HG02678 (cell line): ENCODE data around the gene ZNRF2.
"Not testable (repeated sequence)": the region's sequence is repeated elsewhere in the genome, so short reads cannot be mapped to it uniquely, and the experiment has no call there.

Experiments
- ATAC-seq: cut with Tn5 transposase; IDR thresholded peaks from one replicate; pipeline ENCODE4 v1.9.1; 2021; ENCODE audit warnings: mild to moderate bottlenecking, moderate library complexity; ENCODE audit not compliant: unreplicated experiment

Gene ZNRF2

DNA sequence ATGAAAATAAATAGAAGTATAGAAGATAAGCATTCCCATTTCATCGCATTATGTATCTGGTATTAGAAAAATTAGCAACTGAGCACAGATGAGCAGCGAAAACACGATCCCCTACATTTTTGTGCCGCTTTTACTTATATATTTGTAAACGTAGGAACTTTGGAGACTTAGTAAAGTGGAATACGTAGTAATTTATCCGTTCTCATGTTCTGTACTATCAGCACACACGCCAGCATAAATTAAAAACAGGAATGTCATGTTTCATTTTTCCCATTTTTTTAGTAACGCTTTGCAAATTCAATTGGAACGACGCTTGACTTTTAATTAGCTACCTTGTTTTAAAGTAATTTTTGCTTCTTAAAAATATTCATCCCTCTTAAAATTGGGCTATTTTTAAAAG, 2.4 kb downstream of the ZNRF2 start:
- ATAC-seq = no peak

DNA sequence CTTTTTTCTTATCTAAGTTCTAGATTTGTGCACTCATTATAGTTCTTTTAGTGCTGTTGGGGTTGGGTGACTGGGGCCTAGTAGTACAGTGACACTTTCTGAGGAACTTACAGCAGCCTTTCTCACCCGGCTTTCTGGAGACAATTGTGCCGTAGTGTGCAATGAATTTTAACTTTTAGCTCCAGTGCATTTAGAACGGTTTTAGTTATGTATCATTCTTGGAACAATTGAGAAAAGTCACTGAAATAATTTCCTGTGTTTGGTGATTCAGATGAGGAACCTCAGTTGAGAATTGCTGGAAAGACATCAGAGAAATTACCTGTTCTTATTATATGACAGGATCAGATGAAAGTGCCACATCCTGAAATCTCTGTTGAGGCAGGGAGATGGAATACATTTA, 3.2 kb downstream of the ZNRF2 start:
- ATAC-seq = not testable (repeated sequence)

DNA sequence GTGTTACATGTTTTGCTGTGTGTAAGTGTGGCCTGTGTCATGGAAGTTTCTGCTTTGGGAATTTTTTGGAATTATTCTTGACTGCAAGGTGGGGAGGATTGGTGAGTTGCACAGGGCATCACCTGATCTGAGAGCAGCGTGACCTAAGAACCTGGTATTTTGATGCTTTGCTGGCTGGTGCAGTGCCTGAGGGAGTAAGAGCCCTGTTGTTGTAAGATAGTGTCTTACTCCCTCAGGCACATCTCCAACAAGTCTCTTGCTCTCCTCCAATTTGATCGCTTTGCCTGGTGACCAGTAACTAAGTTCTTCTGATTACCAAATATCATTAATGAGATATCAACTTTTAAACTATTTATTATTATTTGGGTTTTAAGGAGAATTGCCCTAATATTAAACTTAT, 5.2 kb downstream of the ZNRF2 start:
- ATAC-seq = not testable (repeated sequence)

DNA sequence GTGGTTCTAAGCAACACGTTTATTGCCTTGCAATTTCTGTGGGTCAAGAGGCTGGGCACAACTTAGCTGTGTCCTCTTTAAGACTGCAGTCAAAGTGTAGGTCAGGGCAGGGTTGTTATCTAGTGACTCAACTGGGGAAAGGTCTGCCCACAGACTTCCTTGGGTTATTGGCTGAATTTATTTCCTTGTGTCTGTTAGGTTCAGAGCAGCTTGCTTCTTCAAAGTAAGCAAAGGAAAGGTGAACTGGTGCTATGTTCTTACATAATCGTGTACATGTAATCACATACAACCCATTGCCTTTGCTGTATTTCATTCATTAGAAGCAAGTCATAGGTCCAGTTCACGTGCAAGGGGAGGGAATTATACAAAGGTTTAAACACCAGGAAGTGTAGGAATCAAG, 5.9 kb downstream of the ZNRF2 start:
- not testable (repeated sequence) for ATAC-seq

DNA sequence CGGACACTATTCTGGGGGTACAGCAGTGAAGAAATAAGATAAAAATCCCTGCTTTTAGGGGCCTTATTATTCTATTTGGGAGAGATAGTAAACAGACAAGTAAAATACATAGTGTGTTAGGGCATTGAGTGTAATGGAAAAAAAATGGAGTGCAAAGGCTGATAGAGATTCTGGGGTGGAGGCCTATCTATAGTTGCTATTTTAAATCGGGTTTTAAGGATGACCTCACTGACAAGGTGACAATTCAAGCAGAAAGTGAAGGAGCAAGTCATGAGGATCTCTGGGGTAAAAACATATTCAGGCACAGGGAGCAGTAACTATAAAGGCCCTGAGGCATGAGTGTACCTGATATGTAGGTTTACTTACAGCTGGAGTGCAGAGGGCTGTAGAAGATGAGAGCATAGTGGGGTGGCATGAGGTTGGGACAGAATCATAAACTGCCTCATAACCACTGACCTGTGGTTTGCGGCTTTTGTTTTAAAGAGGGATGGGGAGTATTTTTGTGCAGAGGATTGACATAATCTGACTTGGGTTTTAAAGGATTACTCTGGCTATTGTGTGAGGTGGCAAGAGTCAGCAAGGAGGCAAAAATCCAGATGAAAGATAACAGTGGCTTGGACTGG, 8.1 kb downstream of the ZNRF2 start:
- not testable (repeated sequence) for ATAC-seq

DNA sequence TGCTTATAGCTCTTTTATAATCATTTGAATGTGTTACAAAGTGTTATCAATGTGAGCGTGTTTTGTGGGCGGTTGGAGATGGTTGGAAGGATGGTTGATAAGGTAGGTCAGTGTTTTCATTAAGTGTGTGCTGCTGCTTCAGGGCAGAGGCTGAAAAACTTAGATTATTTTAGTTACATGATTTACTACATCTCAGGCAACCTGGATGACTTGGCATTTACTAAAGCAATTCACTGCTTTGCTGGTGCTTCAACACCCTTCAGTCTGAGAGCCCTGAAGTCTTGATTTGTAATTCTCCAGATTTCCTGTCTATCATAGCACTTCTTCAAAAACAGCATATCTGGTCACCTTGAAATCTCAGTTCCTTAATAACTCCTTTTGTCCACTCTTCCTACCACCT, 11.9 kb downstream of the ZNRF2 start:
- not testable (repeated sequence) for ATAC-seq

DNA sequence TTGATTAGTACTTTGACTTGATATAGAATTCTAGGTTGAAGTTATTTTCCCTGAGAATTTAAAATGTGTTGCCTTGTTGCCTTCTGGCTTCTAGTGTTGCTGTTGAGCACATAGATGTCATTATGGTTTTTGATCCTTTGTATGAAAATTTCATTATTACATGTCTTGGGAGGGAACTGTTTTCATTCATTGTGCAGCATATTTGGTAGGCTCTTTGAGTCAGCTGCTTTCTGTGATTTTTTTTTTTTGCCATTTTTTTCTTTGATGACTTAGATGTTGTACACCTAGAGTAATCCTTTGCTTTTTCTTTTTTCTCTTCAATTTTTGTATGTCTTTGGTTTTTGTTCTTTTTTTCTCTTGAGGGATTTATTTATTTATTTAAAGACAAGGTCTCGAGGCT, 13.1 kb downstream of the ZNRF2 start:
- not testable (repeated sequence) for ATAC-seq

DNA sequence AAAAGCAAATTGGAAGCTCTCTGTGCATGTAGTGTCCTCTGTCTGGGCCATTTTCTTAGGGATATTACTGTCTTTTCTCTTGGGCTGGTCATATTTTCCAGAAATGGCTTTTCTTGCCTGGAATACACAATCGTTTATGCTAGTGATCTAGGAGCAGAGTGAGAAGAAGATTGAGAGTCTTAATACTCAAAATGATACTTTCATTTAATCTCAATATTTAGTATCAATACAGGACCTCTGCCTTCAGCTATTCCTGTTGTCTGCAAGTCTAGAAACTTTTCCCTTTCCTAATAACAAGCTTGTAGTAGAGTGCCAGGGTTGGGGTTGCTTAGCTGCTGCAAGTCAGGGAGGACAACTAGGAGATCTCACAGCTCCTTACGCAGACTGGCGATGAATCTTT, 14.0 kb downstream of the ZNRF2 start:
- ATAC-seq = not testable (repeated sequence)

DNA sequence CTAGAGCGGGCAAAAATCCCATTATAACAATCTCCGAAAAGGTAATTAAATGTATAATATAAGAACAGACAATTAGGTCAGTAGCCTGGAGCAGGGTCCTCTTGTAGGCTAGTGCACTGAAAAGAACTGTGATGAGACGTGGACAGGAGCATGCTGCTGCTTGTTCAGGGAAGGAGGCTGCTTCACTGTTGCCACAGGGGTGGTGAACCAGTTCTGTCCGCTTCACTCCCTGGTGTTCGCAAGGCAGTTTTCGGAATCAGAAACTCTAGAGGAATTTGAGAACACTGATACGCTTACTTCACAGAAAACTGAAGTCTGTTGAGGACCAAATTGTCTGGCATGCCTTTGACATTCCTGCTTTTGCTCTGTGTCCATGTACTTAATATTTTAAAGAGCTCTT, 17.4 kb downstream of the ZNRF2 start:
- no peak for ATAC-seq

DNA sequence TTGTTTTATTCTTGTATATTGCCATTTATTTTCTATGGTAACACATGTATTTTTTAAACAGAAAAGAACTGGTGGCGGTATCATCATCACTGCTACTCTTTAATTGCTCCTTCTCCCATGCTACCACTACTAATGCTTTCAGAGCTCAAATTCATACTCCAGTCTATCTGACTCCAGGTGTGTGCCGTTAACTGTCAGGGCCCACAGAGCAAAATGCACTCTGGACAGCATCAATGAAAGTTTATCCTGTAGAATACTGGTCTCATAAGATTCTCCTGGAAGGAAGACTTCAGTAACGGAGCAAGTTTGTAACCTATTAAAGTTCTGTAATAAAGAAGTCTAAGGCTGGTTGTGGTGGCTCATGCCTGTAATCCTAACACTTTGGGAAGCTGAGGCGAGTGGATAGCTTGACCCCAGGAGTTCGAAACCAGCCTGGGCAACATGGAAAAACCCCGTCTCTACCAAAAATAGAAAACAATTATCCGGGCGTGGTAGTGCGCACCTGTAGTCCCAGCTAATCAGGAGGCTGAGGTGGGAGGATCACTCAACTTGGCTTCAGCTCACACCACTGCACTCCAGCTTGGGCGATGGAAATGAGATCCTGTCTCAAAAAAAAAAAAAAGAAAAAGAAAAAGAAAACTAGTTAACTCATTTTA, 18.4 kb downstream of the ZNRF2 start:
- peak; percentile 20 for ATAC-seq

DNA sequence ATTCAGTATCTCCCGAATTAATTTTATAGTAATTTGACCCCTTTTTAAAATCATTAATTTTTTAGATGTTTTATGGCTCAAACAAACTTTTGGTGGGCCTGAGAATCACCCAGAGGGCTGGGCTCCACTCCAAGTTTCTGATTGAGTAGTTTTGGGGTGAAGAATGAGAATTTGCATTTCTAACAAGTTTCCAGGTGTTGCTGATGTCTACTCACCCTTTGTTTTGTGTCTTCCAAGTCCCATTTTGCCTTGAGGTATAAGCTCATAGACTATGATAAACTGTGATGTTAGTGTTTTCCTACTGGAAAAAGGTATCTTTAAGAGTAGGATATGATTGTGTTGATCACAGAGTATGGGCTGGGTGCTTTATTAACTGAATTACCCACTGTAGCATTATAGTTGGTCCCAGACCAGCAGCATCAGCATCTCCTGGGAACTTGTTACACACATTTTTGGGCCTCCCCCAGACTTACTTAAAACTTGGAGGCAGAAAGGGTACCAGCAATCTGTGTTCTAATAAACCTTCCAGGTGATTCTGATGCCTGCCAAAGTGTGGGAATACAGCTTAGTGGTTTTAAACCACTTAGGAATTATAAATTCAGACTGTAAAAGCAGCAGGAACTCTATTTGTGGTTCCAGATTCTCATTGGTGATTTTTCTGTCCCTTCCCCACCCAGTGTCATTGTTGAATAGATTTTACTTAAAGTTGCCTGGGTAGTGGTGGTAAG, 19.1 kb downstream of the ZNRF2 start:
- ATAC-seq = peak; percentile 80

DNA sequence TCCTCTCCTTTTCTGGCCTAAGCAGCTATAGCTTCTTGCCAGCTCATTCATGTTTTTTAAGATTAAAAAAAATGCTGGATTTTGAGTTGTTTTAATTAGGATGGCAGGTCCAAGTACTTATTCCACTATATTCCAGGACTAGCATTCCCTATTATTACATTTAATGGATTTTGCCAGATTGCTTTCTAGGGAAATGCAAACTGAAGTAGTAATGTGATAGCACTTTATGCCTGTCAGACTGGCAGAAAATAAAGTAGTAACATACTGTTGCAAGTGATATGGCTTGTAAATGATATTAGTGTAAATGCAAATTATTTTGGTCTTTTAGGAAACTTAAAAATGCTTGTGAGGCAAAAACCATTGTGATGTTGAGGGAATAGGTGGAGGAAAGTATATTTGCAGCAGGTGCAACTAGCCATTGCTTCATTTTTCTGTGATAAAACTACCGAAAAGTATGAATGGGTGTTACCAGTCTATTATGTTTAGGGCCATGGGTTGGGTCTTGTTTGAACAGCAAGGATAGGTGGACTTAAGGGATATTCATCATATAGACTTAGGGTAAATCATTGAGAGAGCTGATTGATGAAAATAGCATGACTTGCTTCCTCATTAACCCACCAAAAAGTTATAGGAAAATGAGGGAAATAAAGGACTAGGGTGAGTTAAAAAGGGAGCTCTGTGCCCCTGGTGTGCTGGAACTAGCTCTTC, 19.9 kb downstream of the ZNRF2 start:
- ATAC-seq = no peak

DNA sequence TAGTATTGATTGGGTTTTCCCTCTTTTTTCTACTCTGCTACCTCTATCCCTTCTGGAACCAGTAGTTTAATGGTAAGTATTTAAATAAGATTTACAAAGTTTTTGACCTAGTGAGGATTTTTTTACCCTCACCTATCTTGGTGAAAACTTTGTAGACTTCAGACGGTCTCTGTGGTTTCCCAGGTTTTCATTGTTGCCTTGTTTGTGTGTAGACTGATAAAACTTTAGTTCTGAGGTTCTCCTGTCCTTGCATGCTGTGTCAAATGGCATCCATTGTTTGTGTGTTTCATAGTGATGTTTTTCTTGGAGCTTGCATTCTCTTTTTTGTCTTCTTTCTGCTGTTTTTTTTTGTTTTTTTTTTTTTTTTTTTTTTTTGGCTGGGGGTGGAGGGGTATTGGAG, 22.6 kb downstream of the ZNRF2 start:
- no peak for ATAC-seq

DNA sequence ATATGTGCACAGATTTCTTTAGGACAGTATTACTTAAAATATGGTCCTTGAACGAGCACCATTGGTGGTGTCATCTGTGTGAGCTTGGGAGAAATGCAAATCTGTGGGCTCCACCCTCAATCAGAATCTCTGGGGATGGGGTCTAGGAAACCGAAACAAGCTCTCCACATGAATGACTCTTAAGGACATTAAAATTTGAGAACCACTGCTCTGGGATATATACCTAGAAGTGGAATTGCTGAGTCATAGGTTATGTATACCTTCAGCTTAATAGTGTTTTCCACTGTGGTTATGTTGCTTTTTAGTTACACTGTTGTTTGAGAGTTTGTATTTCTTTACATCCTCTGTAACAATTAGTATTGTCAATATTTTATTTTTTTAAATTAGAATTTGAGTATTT, 24.0 kb downstream of the ZNRF2 start:
- ATAC-seq = no peak

DNA sequence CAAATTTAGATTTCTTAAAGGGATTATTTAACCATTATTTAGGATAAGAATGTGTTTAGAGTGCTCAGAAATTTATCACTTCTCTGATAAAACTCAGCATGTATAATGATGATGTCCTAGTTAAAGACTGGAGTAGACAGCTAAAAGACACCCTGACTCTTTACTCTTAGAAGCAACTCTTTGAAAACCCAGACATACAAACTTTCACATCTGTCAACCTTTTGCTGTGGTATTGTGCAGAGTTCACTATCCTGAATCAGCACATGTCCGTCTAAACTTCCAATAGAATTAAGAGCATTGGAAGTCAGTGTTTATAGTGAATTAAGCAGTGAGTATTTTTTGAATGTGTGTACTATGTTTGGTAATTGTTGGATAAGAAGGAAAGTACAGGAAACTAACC, 24.9 kb downstream of the ZNRF2 start:
- ATAC-seq = no peak

DNA sequence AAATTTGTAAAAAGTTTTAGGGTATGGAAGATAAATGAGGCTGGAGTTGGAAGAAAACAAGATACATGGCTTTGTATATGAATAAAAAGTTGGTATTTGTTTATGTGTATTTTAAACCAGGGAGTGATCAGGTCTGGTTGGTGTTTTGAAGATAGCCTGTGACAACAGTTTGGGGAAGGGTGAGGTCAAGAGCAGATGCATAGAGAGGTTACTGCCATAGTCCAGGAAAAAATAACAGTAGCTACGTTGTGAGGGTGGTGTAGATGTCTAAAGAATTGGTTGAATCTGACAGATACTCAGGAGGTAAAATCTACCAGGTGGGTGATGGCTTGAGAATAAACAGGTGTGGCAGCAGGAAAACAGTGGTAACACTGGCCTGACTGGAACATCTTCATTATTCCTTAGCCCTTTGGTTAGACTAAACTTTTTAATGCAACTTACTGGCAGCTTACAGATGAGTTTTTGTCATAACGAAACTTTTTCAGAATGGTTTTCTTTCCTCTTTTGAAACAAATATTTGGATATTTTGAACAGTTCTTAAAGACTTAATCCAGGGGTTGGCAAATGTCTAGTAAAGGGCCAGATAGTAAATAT, 25.5 kb downstream of the ZNRF2 start:
- no peak for ATAC-seq

DNA sequence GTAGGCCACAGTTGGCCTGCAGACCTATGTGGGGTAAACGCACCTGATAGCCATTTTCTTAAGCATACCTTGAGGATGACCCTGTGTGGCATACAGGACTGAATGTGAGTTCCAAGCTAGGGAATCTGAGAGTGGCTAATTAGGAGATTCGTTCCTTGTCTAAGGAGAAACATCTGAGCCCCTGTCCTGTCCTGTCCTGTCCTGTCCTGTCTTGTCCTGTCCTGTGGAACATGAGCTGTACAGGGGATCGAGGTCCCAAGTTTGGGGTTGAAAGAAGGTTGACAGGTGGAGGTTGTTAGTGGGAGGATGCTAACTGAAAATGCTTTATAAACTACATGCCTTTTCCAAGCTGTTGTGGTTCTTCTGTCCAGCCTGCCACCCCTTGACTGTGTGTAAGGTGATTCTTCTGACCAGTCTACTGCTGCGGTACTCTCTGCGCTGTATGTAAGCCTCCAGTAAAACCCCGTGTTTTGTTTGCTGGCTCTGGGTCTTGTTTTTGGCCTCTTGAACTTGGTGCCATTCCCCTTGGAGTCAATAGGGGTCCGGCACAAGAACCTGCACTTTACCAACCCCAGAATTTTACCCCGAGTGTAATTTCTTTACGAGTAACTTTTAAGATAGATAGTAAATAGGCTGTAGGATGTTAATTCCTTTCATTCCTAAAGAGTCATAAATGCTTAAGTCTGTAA, 26.4 kb downstream of the ZNRF2 start:
- no peak for ATAC-seq

DNA sequence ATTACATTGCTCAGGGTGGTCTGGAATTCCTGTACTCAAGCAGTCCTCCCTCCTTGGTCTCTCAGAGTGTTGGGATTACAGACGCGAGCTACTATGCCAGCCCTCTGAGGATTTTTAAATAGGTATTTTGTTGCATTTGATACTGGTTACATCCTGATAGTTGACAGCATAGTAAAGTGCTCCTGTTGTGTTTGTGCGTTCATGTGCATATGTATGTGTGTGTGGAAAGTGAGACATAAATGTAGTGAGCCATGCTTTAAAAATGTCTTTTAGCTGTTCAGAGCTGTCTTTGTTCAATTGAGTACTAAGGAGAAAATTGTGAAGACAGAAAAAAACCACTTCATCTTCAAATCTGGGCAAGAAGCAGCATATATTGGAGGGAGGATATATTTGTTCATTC, 27.8 kb downstream of the ZNRF2 start:
- no peak for ATAC-seq

DNA sequence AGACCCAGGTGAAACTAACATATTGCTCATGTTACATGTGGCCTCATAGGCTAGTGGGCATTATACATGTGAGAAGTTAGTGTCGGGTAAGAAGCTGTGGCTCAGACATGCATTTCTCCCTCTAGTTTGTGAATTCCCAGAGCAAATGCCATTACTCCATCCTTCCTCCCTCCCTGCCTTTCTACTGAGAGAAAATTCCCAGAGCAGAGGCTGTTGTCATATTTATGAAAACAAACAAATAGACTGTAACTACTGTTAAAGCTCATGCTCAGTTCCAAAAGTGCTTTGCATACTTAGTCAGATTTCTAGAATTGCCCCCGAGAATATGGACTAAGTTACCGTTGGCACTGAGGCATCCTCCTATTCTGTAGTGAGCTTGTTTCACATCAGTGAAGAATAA, 29.0 kb downstream of the ZNRF2 start:
- no peak for ATAC-seq

DNA sequence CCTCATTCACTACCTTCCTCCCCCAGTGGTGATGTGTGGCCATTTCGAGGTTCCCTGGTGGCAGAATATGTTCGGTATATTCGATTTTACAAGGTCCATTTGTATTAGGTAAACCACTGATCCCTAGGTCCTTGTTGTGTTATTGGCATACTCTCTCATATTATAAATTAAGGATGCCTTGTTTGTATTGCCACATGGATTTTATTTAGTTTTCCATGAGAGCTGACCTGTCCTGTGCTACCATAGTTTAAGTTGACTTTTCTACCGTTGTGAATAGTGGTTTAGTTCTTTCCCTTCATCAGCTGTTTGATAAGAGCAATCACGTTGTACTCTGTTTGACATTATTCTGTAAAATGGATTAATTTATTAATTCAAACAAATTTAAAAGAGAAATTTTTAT, 29.4 kb downstream of the ZNRF2 start:
- ATAC-seq = no peak

DNA sequence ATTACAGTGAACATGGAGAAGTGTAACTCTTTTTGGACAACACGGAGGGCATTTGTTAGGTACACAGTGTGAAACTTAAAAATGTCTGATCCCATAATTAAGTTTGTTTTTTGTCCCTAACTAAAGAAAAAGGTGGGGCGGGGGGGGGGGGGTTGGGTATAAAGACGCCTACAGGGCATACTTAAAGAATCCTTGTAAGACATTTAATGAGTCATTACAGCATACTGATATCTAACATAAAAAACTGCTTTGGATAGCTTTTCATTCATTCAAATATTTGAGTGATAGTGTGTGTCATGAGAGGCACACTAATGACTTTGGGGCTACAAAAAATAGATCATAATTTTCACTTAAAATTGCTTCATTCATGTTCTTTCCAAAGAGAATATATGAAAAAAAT, 31.2 kb downstream of the ZNRF2 start:
- ATAC-seq = no peak
